HG03378 (cell line): ENCODE measurements around the gene RPS6KA2.

Source experiments
- ATAC-seq: cut with Tn5 transposase; IDR thresholded peaks from one replicate; pipeline ENCODE4 v1.9.1; 2021; ENCODE audit warnings: mild to moderate bottlenecking, moderate library complexity; ENCODE audit not compliant: unreplicated experiment

Gene RPS6KA2

GRCh38 chr6:166473886-166474571, 153.0 kb downstream of the RPS6KA2 start:
- ATAC-seq, result no peak

- no peak for ATAC-seq
Observed at GRCh38 chr6:166472636-166473035, 154.4 kb downstream of the RPS6KA2 start.

- ATAC-seq, result no peak
Observed at GRCh38 chr6:166471797-166472260, 155.2 kb downstream of the RPS6KA2 start.

GRCh38 chr6:166470863-166471410, 156.1 kb downstream of the RPS6KA2 start:
- no peak for ATAC-seq

- no peak for ATAC-seq
Observed at GRCh38 chr6:166470029-166470862, 156.8 kb downstream of the RPS6KA2 start.

GRCh38 chr6:166469426-166469961, 157.6 kb downstream of the RPS6KA2 start:
- ATAC-seq, result no peak

GRCh38 chr6:166467436-166468000, 159.5 kb downstream of the RPS6KA2 start:
- no peak for ATAC-seq

GRCh38 chr6:166466178-166467122, 160.6 kb downstream of the RPS6KA2 start:
- ATAC-seq, result no peak

- ATAC-seq, result no peak
Observed at GRCh38 chr6:166465671-166466087, 161.4 kb downstream of the RPS6KA2 start.

GRCh38 chr6:166465003-166465399, 162.1 kb downstream of the RPS6KA2 start:
- ATAC-seq, result no peak

- ATAC-seq, result no peak
Observed at GRCh38 chr6:166464068-166465002, 162.7 kb downstream of the RPS6KA2 start.

- ATAC-seq, result no peak
Observed at GRCh38 chr6:166463359-166464067, 163.5 kb downstream of the RPS6KA2 start.

GRCh38 chr6:166462461-166463135, 164.5 kb downstream of the RPS6KA2 start:
- ATAC-seq, result no peak

- no peak for ATAC-seq
Observed at GRCh38 chr6:166461821-166462460, 165.1 kb downstream of the RPS6KA2 start.

GRCh38 chr6:166460473-166461437, 166.3 kb downstream of the RPS6KA2 start:
- no peak for ATAC-seq

GRCh38 chr6:166459906-166460305, 167.1 kb downstream of the RPS6KA2 start:
- ATAC-seq, result no peak
